Measurements from ENCODE around the gene MPPED2.

MPPED2 gene

GRCh38 chr11:30420233-30420787, 165.8 kb downstream of the MPPED2 start:
- no peak for DNase-seq (ENCODE audit: low read depth, low spot score)

DNA sequence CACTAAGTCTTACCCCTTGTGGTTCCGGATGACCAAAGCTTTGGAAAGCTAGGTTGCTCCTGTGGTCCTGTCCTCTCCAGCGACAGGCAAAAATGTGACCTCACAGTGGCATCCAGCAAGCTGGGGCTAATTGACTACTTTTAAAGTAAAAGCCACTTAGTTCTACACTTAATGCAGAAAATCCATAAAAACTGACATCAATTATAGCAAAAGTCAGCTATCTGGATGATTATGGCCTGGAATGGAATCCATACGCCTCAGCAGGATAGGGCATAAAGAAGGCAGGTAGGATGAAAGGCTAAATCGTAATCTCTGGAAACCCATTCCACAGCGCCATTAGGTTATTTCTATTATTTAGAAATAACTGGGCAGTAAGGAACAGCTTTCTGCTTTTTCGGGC, 171.3 kb downstream of the MPPED2 start:
- DNase-seq (ENCODE audit: low read depth, low spot score), result no peak

DNA sequence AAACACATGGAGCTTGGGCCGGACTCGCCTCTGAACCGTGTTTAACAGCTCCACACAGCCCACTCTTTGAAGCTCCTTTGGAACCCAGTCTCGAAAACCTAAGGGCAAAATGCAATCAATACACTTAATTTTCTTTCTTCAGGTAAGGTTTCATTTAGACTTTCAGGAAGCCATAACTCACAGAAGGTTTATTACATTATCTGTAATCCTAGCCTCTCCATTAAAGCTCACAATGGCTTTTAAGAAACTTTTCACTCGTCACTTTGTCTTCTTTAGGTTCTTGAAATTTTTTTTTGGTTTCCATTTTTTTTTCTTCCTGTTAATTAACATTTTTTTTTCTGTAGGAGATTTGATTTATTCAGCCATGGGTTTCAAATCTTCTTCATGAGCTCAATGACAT, 171.9 kb downstream of the MPPED2 start:
- DNase-seq (ENCODE audit: low read depth, low spot score), result no peak

DNA sequence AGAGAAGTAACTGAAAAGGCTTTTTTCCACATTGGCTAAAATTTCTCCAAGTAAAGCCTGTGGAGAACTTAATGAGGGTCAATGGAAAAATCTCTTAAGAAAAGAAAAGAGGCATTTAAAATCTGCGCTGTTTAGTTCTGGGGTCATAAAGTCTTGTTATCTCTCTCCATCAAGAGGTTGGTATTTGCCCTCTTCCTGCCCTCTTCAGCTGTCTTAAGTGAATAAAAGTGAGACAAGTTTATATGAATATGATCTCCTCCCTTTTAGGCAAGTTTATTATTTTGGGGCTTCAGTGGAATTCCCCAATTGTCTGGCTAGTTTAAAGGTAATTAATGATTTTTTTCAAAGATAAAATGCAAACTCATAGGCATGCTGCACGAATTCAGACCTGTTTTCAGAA, 173.6 kb downstream of the MPPED2 start:
- no peak for DNase-seq (ENCODE audit: low read depth, low spot score)

DNA sequence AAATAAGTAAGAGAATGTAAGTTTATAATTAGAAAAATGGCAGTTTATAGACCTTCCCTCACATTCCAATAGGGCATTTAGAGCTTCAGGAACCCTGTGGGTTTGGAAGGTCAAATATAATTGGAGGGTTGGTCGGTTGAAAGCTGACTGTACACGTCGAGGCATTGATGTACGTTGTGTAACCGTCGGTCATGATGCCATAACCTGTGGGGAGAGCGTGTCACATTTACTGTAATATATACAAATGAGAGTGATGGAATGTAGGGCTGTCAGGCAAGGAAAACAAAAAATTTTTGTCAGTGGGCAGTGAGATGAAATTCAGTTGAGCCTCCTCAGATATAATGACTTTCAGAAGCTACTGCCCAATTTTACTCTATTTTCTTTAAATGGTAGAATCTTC, 174.8 kb downstream of the MPPED2 start:
- no peak for DNase-seq (ENCODE audit: low read depth, low spot score)

GRCh38 chr11:30406978-30407762, 179.0 kb downstream of the MPPED2 start:
- DNase-seq (ENCODE audit: low read depth, low spot score), result peak; percentile 23

DNA sequence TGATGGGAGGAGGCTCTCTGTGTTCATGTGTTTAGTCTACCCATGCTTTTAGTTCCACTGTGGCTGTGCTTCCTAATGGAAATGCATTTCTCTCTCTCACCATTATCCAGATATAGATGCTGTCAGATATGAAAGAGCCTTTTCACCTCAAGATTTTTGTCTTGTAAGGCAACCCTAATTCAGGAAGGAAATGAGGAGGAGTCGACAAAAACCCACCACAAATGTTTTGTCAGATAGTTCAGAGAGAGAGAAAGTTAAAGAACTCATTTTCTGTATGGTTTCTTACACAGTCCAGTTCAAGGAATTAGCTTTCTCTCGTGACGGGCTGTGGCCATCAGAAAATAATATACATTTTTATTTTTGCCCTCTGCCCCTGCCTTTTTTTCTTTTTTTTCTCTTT, 180.8 kb downstream of the MPPED2 start:
- no peak for DNase-seq (ENCODE audit: low read depth, low spot score)

GRCh38 chr11:30404136-30404535, 182.0 kb downstream of the MPPED2 start:
- DNase-seq (ENCODE audit: low read depth, low spot score), result no peak

GRCh38 chr11:30395751-30396150, 190.4 kb downstream of the MPPED2 start:
- DNase-seq (ENCODE audit: low read depth, low spot score), result no peak

DNA sequence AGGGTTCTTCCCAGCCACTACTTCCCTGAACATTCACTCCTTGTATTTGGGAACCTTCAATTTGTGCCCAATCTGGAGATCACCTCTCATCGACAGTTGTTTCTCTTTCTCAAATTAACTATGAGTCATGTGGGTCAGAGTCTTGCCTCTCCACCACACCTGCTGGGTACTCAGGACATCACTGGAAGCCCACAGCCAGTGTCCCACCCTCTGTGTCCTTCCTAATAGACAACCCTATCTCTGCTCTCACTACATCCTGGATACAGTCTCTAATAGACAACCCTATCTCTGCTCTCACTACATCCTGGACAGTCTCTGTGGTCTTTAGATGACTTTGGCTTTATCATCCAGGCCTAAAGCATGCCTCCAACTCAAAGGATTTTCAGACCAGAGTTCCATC, 193.1 kb downstream of the MPPED2 start:
- DNase-seq (ENCODE audit: low read depth, low spot score), result no peak

- no peak for DNase-seq (ENCODE audit: low read depth, low spot score)
Measured at GRCh38 chr11:30392221-30392784, 193.8 kb downstream of the MPPED2 start.

GRCh38 chr11:30388957-30389356, 197.2 kb downstream of the MPPED2 start:
- DNase-seq (ENCODE audit: low read depth, low spot score), result no peak

GRCh38 chr11:30387891-30388861, 198.0 kb downstream of the MPPED2 start:
- no peak for DNase-seq (ENCODE audit: low read depth, low spot score)

- no peak for DNase-seq (ENCODE audit: low read depth, low spot score)
Measured at GRCh38 chr11:30381879-30382278, 204.3 kb downstream of the MPPED2 start.

DNA sequence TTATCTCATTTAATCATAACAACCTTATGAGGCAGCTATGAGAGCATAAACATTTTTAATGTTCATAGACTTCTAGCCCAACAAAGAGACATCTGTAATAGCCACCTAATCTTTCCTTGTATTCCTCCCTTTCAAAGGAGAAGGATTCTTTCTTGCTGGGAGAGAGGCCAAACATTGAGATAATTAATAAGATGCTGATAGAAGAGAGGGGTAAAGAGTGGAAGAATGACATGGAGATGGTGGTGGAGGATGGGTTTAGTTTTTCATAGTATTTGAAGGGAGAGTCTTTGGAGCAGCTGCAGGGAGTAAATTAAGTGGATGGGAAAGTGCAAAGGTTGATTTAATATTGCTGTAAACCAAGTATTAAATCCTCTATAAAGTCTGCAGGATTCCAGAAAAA, 205.3 kb downstream of the MPPED2 start:
- DNase-seq (ENCODE audit: low read depth, low spot score), result no peak

DNA sequence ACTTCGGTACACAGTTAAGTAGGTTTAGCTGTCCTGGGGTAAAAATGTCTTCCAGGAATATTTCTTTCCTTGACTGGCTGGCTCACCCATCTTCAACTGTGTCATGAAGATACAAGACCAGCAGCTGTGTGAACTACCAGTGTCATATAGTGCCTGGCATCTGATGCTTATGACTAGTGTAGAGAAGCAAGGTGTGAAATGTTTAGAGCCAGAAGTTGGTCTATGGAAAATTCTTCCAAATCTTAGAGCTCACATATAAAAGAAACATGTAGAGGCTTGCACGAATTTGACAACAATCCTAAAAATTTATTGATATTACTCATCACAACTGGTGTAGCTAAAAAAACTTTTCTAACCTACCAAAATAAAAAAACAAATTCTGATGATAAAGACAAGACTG, 208.8 kb downstream of the MPPED2 start:
- DNase-seq (ENCODE audit: low read depth, low spot score), result no peak

DNA sequence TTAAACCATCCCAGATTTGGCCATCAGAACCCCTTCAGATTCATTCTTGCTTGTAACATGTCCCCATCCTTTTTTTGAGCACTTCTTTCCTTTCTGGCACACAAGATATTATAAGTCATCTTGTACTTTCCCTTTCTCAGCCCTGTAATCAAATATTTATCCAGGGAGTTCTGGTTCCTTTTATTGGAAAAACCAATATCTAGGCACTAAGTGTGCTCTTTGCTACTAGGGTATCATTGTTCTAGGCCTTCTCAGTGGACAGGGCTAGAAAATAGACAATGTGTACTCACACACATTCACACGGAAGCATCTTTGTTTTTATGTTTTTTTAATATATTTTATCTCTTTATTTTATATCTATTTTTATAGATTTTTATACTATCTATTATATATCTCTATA, 216.0 kb downstream of the MPPED2 start:
- no peak for DNase-seq (ENCODE audit: low read depth, low spot score)

DNA sequence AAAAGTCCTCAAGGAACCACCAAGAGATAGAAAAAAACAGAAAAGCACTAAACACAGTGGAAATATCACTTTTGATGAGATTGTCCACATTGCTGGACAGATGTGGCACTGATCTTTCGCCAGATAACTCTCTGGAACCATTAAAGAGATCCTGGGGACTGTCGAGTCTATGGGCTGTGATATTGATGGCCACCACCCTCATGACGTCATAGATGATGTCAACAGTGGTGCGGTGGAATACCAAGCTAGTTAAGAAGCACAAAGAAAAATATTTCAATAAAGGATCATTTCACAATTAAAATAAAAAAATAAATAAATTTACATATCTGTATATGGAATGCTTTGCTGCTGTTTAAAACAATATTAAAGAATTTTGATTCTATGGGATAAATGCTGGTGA, 217.8 kb downstream of the MPPED2 start:
- no peak for DNase-seq (ENCODE audit: low read depth, low spot score)

GRCh38 chr11:30365793-30366517, 220.2 kb downstream of the MPPED2 start:
- DNase-seq (ENCODE audit: low read depth, low spot score), result no peak

DNA sequence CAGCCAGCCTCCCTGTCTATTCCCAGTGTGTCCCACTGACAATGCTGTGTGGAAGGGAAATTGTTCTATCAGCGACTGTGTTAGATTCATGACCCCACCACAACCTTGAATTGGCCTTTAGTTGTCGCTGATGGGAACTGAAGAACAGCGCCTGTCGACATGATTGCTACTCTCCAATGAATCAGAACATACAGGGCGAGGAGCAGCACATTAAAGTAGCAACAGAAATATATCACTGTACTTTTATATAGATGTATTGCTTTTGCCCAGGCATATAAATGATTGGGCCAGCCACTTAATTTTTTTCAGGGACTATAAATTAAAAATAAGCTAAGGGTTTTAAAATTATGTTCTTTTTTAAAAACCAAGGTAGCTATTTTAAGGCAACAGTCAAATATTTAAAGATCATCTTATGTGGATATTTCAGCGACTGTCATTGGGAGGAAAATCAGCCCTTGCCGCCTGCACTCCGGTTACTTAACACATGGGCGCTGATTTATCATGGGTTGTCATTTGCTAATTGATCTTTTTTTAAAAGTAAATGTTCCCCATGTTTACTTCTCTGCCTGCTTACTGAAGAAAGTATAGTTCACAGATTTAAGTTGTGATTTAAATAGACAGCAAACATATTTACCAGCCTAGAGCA, 221.2 kb downstream of the MPPED2 start:
- no peak for DNase-seq (ENCODE audit: low read depth, low spot score)
